ENCODE results near the gene DSCAML1.
A peak's percentile ranks its signal among the peaks of the same experiment; 100 is the strongest.

DSCAML1 gene

DNA sequence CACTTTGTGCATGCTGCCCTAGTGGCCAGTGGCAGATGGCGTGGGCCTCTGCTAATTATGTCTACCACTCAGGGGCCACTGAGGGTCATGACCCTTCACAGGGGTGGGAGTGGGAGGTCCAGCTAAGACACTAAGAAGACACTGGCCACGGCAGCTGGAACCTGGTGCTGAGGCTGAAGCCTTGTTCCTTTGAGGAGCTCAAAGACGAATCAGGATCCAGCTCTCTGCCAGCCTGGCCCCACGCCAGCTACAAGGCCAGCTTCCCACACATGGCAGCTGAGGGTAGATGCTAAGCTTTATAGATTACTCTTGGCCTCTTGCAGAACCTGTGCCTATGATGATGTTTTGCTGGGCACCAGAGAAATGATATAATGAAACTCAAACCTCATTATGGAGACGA is 226.3 kb downstream of the DSCAML1 start:
- H3K9me3 ChIP-seq (ENCODE audit: severe bottlenecking) = no peaks in the 10 kb centered on the region
- H3K27ac ChIP-seq = no peak overlapping the region
- H3K27me3 ChIP-seq (ENCODE audit: insufficient read depth, low read depth, severe bottlenecking) = no peaks in the 10 kb centered on the region
- TF ChIP-seq, protein P1, sequence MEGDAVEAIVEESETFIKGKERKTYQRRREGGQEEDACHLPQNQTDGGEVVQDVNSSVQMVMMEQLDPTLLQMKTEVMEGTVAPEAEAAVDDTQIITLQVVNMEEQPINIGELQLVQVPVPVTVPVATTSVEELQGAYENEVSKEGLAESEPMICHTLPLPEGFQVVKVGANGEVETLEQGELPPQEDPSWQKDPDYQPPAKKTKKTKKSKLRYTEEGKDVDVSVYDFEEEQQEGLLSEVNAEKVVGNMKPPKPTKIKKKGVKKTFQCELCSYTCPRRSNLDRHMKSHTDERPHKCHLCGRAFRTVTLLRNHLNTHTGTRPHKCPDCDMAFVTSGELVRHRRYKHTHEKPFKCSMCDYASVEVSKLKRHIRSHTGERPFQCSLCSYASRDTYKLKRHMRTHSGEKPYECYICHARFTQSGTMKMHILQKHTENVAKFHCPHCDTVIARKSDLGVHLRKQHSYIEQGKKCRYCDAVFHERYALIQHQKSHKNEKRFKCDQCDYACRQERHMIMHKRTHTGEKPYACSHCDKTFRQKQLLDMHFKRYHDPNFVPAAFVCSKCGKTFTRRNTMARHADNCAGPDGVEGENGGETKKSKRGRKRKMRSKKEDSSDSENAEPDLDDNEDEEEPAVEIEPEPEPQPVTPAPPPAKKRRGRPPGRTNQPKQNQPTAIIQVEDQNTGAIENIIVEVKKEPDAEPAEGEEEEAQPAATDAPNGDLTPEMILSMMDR (IDR thresholded peaks at IDR 0.05; ENCODE audit: low read depth, low read length) = no peak
- no peak for DNase-seq
- no peak overlapping the region for H3K4me3 ChIP-seq (ENCODE audit: low read depth, low read length)
- no peaks in the 10 kb centered on the region for H3K36me3 ChIP-seq

DNA sequence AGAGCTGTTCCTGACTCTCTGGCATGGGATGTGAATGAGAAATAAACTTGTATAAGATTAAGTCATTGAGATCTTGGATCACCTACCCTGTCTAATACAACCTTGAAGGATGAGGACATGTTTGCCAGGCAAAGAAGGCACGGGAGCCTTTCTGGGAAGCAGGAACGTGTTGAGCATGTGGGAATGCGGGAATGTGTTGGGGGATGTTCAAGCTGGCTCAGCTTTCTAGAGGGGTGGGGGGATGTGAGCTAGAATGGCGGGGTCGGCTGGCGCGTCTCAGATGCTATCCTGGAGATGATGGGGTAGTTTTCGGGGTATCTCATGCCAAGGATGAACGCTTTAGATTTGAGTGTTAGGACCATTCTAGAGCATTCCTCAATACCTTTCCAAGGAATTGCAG is 227.1 kb downstream of the DSCAML1 start:
- Histone ChIP-seq H3K27ac (no peak overlapping the region), H3K36me3 (no peaks in the 10 kb centered on the region), H3K4me3 (ENCODE audit: low read depth, low read length) (no peak overlapping the region), H3K9me3 (ENCODE audit: severe bottlenecking) (no peaks in the 10 kb centered on the region), H3K27me3 (ENCODE audit: insufficient read depth, low read depth, severe bottlenecking) (no peaks in the 10 kb centered on the region)
- TF ChIP-seq, protein P1 (IDR thresholded peaks at IDR 0.05; ENCODE audit: low read depth, low read length) = no peak
- DNase-seq = no peak

DNA sequence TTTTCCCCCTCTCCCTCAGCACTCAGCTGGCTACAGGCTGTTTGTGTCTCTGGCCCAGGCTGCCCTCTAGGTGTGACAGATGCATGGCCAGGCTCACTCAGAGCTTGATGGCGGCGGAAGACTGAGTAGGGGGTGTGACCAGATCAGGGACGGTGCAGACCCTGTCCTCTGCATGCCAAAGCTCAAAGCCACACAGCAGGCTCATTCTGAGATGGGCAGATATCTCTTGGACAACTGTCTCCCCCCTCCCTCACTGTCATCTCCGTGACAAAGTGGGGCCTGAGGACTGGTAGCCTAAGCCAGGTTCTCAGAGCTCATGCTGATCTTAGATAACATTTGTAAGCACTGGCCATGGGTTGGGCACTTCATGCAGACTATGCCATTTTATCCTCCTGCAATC is 231.3 kb downstream of the DSCAML1 start:
- peak; percentile 34 for DNase-seq
- TF ChIP-seq, protein P1 (IDR thresholded peaks at IDR 0.05; ENCODE audit: low read depth, low read length) = peak; percentile 21; the same call in 1 of the 2 replicates
- H3K4me3 ChIP-seq (ENCODE audit: low read depth, low read length) = no peak overlapping the region
- no peaks in the 10 kb centered on the region for H3K9me3 ChIP-seq (ENCODE audit: severe bottlenecking)
- no peaks in the 10 kb centered on the region for H3K36me3 ChIP-seq
- H3K27me3 ChIP-seq (ENCODE audit: insufficient read depth, low read depth, severe bottlenecking) = no peaks in the 10 kb centered on the region
- H3K27ac ChIP-seq = no peak overlapping the region

DNA sequence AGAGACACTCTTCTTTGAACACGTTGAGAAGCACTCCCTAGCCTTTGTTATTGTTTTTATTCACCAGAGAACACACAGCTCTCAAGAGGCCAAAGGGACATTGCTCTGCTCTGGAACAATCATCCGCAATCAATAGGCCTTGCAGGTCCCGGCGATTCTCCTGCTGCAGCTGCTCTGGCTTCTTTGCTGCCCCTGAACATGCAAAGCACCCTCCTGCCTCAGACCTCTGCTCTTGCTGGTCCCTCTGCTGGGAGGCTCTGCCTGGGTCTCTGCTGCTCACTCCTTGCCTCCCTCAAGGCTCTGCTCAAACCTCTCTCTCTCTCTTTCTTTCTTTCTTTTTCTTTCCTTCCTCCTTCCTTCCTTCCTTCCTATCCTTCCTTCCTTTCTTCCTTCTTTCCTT is 232.7 kb downstream of the DSCAML1 start:
- Histone ChIP-seq H3K36me3 (no peaks in the 10 kb centered on the region), H3K4me3 (ENCODE audit: low read depth, low read length) (no peak overlapping the region), H3K9me3 (ENCODE audit: severe bottlenecking) (no peaks in the 10 kb centered on the region), H3K27ac (no peak overlapping the region), H3K27me3 (ENCODE audit: insufficient read depth, low read depth, severe bottlenecking) (no peaks in the 10 kb centered on the region)
- TF ChIP-seq, protein P1 (IDR thresholded peaks at IDR 0.05; ENCODE audit: low read depth, low read length) = no peak
- no peak for DNase-seq

DNA sequence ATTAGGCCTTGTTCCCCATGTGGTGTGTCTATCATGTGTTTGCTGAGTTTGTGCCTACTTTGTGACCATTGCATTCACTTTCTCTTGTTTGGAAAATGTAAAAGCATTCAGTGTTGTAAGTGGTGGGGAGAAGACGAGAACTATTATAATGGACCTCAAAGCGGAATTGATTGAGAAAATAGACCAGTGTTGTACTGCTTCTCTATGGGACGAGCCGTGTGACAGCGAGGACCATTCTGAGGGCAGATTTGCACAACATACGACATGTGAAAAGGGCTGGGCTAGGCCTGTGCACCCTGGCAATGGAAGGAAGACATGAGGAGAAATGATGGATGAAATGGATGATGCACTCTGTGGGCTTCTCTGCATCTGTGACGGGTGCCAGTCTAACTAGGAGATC is 233.5 kb downstream of the DSCAML1 start:
- DNase-seq = no peak
- no peaks in the 10 kb centered on the region for H3K36me3 ChIP-seq
- H3K4me3 ChIP-seq (ENCODE audit: low read depth, low read length) = no peak overlapping the region
- TF ChIP-seq, protein P1 (IDR thresholded peaks at IDR 0.05; ENCODE audit: low read depth, low read length) = no peak
- no peaks in the 10 kb centered on the region for H3K9me3 ChIP-seq (ENCODE audit: severe bottlenecking)
- no peak overlapping the region for H3K27ac ChIP-seq
- H3K27me3 ChIP-seq (ENCODE audit: insufficient read depth, low read depth, severe bottlenecking) = no peaks in the 10 kb centered on the region

DNA sequence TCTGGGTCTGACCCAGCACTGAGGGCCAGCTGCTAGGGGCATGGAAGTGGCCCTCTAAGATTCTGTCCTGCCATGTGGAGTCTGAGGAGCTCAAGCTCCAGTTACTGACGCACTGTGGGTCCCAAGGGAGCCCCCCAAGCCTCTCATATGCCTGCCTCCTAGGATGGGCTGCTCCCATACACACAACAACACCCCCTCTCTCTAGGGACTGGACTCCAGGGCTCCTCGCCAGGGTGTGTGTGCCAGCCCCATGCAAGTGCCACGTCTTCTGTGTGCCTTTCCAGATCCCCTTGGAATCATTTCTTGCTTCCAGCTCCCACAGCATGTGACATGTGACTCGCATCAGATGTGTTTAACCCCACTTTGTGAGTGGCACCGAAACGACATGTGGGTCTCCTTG is 234.9 kb downstream of the DSCAML1 start:
- DNase-seq = no peak

More for the DNA sequence above, 234.9 kb downstream of the DSCAML1 start:
- H3K4me3 ChIP-seq (ENCODE audit: low read depth, low read length) = no peak overlapping the region
- no peaks in the 10 kb centered on the region for H3K9me3 ChIP-seq (ENCODE audit: severe bottlenecking)
- H3K27me3 ChIP-seq (ENCODE audit: insufficient read depth, low read depth, severe bottlenecking) = no peaks in the 10 kb centered on the region
- H3K36me3 ChIP-seq = no peaks in the 10 kb centered on the region
- no peak overlapping the region for H3K27ac ChIP-seq
- TF ChIP-seq, protein P1 (IDR thresholded peaks at IDR 0.05; ENCODE audit: low read depth, low read length) = no peak

Data from WERI-Rb-1 (cell line).